ENCODE results near the gene ATF3. TPM values are rescaled to one million over a fixed set of nuclear protein-coding genes. Genes with fewer than 3 reads are reported as not detected.

The ATF3 gene, protein sequence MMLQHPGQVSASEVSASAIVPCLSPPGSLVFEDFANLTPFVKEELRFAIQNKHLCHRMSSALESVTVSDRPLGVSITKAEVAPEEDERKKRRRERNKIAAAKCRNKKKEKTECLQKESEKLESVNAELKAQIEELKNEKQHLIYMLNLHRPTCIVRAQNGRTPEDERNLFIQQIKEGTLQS
- total RNA-seq, result 10 to 100 TPM in 2 of 4 donors, 1 to 10 TPM in 2; 3.2 to 32.0 (median 11.8) TPM
- 100 to 1,000 TPM in 1 of 3 donors, 10 to 100 TPM in 2; 29.4 to 162 (median 37.8) TPM for polyA plus RNA-seq

DNA sequence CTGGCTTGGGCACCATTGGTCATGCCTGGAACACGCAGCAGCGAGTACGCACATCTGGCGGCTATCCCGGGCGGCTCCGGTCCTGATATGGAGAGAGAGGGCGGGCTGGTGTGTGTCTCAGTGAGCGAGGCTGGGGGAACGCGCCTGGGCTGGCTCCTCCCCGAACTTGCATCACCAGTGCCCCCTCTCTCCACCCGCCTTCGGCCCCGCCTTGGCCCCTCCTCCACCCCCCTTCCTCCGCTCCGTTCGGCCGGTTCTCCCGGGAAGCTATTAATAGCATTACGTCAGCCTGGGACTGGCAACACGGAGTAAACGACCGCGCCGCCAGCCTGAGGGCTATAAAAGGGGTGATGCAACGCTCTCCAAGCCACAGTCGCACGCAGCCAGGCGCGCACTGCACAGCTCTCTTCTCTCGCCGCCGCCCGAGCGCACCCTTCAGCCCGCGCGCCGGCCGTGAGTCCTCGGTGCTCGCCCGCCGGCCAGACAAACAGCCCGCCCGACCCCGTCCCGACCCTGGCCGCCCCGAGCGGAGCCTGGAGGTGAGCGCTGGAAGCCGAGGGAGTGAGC is at the start of gene ATF3:
ATF3 (plus strand) TSS at position 370 of the 567 bp plus-strand sequence. CDS start 6,261 bp downstream, outside the sequence.
- TF ChIP-seq POLR2AphosphoS5 (IDR thresholded peaks at IDR 0.05) (peak; percentile 100), POLR2A (IDR thresholded peaks at IDR 0.05) (peak; percentile 98), EP300 (IDR thresholded peaks at IDR 0.05) (peak in 3 of 4 donors; percentile 38 to 67 (median 41))
- TF ChIP-seq, protein P1, sequence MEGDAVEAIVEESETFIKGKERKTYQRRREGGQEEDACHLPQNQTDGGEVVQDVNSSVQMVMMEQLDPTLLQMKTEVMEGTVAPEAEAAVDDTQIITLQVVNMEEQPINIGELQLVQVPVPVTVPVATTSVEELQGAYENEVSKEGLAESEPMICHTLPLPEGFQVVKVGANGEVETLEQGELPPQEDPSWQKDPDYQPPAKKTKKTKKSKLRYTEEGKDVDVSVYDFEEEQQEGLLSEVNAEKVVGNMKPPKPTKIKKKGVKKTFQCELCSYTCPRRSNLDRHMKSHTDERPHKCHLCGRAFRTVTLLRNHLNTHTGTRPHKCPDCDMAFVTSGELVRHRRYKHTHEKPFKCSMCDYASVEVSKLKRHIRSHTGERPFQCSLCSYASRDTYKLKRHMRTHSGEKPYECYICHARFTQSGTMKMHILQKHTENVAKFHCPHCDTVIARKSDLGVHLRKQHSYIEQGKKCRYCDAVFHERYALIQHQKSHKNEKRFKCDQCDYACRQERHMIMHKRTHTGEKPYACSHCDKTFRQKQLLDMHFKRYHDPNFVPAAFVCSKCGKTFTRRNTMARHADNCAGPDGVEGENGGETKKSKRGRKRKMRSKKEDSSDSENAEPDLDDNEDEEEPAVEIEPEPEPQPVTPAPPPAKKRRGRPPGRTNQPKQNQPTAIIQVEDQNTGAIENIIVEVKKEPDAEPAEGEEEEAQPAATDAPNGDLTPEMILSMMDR (IDR thresholded peaks at IDR 0.05), result no peak
- peaks cover 0 to 54% (median 38%) of the 10 kb centered on the region in 4 donors for H3K4me1 ChIP-seq
- no peaks in the 10 kb centered on the region for H3K36me3 ChIP-seq

DNA sequence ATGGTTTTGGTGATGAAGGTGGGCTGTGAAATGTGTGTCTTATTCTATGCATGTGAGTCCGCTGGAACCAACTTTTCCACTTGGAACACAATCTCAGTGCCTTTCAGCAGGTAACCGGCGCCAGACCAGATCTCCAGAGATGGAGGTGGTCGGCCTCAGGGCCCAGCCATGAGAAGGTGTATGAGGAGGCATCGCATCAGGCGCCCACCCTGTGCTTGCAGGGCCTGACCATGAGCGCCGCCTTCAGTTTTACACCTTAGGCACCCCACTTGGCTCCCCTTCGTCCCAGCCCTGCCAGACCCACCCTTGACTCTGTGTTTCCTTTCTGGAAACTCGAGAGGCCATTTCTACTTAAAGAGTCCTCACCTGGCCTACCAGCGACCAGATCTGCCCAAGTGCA is 48.6 kb upstream of the ATF3 start:
- Histone ChIP-seq H3K4me1 (peaks cover 0 to 29% (median 11%) of the 10 kb centered on the region in 4 donors), H3K9me3 (no peaks in the 10 kb centered on the region), H3K27me3 (no peaks in the 10 kb centered on the region), H3K36me3 (no peaks in the 10 kb centered on the region), H3K4me3 (no peak overlapping the region), H3K27ac (peak overlapping the region; percentile 86 to 91 (median 88))
- 92 to 95% methylated on average over 11 of the region's 11 CpGs for WGBS, 2 donors
- TF ChIP-seq POLR2AphosphoS5 (IDR thresholded peaks at IDR 0.05) (no peak), POLR2A (IDR thresholded peaks at IDR 0.05) (no peak)
- intact Hi-C loops (cut with DNase I), result loop anchor here (1.0 to 10.0 kb wide), 4 partner anchors 47 to 295 kb away; partner anchors contain the start of genes FLVCR1, NSL1 and TATDN3
- no peak for DNase-seq

More for the DNA sequence above, at the start of gene ATF3:
- 0% methylated on average over 54 of the region's 54 CpGs for WGBS, 2 donors
- peak within 1 kb of the TSS; percentile 80 to 88 (median 81) for H3K4me3 ChIP-seq
- peak within 1 kb of the TSS; percentile 97 to 99 (median 99) for H3K27ac ChIP-seq
- no peaks in the 10 kb centered on the region for H3K9me3 ChIP-seq
- DNase-seq, result peak; percentile 100
- peaks cover 12 to 39% (median 34%) of the 10 kb centered on the region in 3 donors for H3K27me3 ChIP-seq
- intact Hi-C loops (cut with DNase I), result loop anchor here (2.0 to 5.0 kb wide), 2 partner anchors 138 to 571 kb away; partner anchors contain the start of genes DTL and INTS7

DNA sequence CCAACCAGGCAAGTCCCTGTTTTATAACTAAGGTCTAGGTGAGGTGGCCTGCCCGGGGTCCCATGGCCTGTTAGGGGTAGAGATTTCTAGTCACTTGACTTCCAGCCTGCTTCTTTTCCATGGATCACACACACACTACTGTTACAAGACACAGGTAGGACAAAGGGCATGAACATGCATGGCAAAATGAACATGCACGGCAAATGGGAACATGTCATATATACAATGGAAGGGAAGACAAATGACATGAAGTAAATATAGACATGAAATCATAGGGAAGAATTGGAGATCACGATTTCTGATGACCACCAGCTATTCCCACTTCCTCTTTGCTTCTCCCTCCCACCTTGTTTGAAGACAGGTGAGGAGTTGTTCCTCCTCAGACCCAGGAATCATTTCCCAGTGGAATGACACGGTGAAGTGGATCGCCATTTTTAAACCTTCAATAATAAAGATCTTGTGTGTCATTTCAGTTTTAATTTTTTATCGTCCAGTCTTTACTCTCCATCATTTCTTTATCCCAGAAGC is 47.6 kb upstream of the ATF3 start:
- intact Hi-C loops (cut with DNase I), result loop anchor here (10.0 kb wide), 2 partner anchors 234 to 294 kb away; partner anchors contain the start of genes FLVCR1, NSL1 and TATDN3
- Histone ChIP-seq H3K36me3 (no peaks in the 10 kb centered on the region), H3K4me1 (peaks cover 0 to 29% (median 11%) of the 10 kb centered on the region in 4 donors), H3K9me3 (no peaks in the 10 kb centered on the region), H3K27me3 (no peaks in the 10 kb centered on the region), H3K4me3 (no peak overlapping the region), H3K27ac (peak overlapping the region; percentile 86 to 91 (median 88))
- no peak for DNase-seq
- 84 to 85% methylated on average over 6 of the region's 6 CpGs for WGBS, 2 donors
- TF ChIP-seq POLR2A (IDR thresholded peaks at IDR 0.05) (no peak), EP300 (IDR thresholded peaks at IDR 0.05) (no peak), POLR2AphosphoS5 (IDR thresholded peaks at IDR 0.05) (no peak)
- TF ChIP-seq, protein P1 (IDR thresholded peaks at IDR 0.05), result no peak

DNA sequence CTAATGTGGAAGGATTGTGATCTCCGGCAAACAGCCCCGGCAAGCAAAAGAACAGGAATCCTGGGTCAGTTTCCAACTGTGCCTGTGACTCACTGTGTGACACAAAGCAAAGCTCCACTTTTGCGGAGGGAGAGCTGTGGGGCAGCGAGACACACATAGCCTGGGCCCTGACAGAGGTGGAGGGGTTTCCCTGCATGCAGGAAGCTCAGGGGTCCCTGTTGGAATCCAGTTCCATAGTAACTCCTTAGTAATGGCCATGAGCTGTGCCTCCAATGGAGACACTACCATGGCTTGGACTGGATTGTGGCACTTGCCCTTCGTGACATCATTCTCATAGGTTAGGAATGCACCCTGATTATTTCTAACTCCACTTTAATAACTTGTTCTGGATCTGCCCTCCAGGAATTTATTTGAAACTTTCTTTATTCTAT is 47.0 kb upstream of the ATF3 start:
- Histone ChIP-seq H3K4me1 (peaks cover 0 to 29% (median 13%) of the 10 kb centered on the region in 4 donors), H3K36me3 (no peaks in the 10 kb centered on the region), H3K27me3 (no peaks in the 10 kb centered on the region), H3K4me3 (no peak overlapping the region), H3K27ac (peak overlapping the region; percentile 86 to 91 (median 88)), H3K9me3 (no peaks in the 10 kb centered on the region)
- TF ChIP-seq POLR2A (IDR thresholded peaks at IDR 0.05) (no peak), EP300 (IDR thresholded peaks at IDR 0.05) (peak in 1 of 4 donors; percentile 45), POLR2AphosphoS5 (IDR thresholded peaks at IDR 0.05) (peak in 1 of 4 donors; percentile 62)
- TF ChIP-seq, protein P1 (IDR thresholded peaks at IDR 0.05), result no peak
- WGBS, 2 donors, result 80 to 87% methylated on average over 5 of the region's 5 CpGs
- intact Hi-C loops (cut with DNase I), result loop anchor here (10.0 kb wide), 2 partner anchors 233 to 293 kb away; partner anchors contain the start of genes FLVCR1, NSL1 and TATDN3
- no peak for DNase-seq
